Fibroblast of skin of left biceps (primary cell): Measurements from ENCODE around the gene SLIT1.

Experiments used
- DNase-seq, 2 experiments: peaks; one replicate each; pipeline ENCODE4 v3.0.0-alpha.2; 2013; ENCODE audit warnings: low read depth in 2 of 2

The SLIT1 gene

DNA sequence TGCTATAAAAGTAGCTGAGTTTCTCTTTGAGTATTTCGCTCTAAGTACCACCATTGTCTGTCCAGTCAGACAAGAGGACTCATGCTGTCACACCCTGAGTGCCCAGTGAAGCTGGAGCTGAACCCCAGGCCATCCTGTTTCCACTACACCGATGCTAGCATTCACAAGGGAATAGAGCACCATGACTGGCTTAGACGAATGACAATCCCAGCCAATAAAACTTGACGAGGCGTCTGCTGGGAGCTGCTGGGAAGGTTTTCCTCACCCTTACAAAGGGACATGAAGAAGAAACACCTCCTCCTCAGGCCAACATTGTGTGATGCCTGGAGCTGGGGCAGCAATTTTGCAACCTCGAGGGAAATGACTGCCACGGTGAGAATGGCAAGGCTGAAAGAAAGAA, 17.5 kb upstream of the SLIT1 start:
- DNase-seq: no peak

DNA sequence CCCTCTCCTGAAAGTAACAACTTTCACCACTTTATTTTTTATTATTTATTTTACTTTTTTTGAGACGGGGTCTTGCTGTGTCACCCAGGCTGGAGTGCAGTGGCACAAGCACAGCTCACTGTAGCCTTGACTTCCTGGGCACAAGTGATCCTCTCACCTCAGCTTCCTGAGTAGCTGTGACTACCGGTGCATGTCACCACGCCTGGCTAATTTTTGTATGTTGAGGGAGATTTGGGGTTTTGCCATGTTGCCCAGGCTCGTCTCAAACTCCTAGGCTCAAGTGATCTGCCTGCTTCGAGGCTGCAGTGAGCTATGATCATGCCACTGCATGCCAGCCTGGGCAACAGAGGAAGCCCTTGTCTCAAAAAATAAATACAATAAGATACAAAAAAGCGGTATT, 14.9 kb upstream of the SLIT1 start:
- no peak for DNase-seq

DNA sequence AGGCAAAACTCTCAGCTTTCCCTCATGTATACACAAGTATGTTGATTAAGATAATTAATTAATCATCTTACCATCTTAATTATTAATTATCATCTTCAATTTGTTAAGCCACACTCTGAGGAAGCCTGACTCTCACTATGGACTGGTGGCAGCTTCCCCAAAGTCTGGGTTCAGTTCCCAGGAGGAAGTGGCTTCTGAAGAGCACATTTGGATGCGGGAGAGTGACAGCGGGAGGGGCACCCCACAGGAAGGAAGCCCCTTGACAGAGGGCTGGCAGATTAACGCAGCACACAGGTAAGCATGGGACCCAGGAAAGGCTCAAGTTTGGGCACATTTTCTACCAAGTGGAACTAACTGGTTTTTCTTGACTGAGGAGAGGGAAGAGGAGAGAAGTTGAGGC, 13.4 kb upstream of the SLIT1 start:
- DNase-seq: no peak

DNA sequence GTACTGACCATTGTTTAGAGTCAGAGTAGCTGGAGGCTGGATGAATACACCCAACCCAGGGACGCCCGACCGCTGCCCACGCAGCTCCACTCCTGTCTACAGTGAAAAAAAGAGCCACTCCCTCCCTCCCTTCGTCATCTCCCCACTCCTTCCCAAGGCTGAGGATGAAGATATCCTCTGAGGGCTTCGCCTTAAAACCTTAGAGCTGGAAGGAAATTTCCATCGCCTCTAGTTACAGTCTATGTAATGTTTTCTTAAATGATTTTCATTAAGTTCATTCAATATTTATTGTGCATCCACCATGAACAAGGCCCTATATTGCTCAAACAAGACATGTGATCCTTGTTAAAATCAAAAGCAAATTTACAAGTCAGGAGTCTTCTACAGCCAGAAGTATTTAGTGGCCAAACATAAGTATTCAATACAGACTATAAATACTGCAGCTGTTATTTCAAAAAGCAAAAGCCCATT, 11.3 kb upstream of the SLIT1 start:
- DNase-seq: no peak

DNA sequence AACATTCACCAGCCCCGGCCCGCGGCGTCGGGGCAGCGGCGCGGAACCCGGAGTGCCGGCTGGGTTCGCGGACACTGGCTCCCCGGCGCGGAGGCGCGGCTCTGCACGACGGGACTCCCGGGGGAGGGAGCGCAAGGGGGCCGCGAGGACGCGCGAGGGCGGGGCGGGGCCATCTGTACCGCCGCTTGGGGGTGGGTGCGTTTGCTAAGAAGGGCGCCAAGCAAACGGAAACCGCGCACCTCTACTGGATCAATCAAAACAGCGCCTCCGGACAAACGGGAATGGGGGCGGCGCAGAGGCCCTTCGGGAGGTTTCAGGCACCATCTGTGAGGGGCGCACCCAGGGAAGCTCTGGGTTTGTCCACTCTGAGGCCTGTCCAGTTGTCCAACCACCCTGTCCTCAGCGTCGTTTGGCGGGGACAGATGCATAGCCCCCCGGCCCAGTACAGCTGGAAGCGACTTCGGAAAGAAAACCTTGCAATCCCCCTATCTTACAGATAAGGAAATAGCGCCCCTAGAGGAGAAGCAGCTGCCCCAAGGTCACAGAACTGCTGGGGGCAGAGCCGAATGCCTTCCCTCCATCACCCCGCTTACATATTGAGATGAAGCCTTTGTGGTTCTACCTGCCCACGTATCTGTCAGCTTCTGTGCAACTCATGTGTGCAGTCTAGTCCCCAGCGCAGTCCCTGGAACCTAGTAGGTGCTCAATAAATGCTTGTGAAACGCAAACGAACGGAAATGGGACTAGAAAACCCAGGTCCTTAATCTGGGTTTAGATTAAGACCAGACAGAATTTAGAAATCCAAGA, 10.7 kb upstream of the SLIT1 start:
- no peak for DNase-seq

DNA sequence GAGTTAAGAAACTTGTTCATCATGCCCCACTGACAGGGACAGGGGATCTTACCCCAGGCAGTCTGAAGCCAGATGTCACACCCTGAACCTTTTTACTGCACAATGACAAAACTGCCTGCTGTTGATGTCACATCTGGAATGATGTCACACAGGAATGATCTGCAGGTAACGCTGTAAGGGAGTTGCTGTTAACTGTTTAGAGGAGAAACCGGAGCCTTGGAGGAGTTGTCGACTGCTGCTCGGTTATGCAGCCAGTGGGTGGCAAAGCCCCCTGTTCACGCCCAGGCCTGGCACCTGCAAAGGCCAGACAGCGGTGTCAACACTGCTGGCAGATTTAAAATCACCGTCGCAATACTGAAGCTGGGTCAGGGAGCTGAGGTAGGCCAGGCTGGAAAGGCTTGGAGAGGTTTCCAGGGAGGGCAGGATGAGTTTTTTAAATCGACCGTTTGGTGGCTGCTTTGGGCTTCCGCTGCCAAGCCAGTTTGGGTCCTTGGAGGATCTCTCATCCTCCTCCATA, 10.0 kb upstream of the SLIT1 start:
- no peak for DNase-seq

DNA sequence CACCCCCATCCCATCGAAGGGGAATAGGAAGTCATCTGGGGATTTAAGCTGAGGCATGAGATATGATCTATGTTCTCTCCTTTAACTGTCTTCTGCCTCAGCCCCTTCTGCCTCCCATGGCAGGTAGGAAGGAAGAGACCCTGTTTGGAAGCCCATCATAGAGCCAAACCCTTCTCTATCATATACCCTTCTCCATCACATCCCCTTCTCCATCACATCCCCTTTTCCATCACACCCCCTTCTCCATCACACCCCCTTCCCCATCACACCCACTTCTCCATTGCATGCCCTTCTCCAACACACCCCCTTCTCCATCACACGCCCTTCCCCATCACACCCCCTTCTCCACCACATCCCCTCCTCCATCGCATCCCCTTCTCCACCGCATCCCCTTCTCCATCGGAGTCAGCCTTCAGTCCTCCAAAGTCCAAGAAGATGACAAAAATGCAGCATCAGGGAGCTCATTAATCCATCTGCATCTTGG, 7.2 kb upstream of the SLIT1 start:
- no peak for DNase-seq

DNA sequence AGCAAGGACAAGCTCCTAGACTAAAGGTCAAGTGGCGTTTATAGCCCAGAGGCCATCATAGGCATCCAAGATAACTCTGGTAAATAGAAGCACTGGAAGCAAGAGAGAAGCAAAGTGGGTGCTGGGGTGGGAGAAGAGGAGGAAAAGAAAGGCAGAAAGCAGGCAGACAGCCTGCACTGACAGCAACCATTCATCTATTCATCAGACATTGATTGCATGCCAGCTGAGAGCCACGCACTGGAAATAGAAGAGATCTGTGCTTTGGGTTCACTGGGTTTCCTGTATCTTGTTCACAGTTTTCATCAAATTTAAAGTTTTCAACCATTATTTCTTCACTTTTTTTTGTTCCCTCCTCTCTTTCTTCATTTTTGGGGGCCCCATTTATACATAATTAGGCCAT, 4.7 kb upstream of the SLIT1 start:
- DNase-seq: no peak

DNA sequence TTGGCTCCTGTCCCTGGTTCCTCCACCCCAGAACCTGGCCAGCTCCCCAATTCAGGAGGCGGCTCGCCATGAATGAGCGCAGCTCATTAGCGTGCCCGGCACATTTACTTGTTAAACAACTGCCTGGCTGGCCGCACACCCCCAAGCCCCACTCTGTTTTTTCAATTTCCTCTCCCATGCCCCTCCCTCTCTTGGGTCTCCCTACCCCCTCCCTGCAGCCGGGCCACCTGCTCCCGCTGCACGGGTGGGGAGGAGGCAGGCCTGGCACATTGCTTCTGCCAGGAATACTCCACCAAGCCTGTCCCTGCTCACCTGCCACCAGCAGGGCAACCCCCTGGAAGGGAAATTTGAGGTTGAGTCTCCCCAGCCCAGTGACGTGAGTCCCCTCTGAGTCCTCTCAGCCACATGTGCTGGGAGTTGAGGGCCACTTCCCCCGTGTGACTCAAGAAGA, 2.5 kb upstream of the SLIT1 start:
- DNase-seq: no peak

DNA sequence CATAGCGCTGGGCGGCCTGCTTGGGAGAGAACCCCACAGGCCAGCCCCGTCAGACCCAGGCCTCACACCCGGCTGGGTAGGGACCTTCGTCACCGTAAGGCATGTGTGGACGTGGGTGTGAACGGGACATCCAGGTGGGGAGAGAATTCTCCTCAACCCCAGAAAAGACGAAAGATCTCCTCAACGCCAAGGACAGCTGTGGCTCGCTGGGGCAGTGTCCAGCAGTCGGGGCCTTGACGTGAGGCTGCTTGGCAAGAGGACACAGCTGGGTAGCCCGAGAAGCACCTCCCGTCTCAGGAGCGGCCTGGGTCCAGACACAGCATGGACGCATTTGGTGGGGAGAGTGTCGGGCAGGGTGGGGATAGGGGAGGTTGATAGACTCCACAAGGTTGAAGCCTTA, 1.2 kb upstream of the SLIT1 start:
- no peak for DNase-seq

DNA sequence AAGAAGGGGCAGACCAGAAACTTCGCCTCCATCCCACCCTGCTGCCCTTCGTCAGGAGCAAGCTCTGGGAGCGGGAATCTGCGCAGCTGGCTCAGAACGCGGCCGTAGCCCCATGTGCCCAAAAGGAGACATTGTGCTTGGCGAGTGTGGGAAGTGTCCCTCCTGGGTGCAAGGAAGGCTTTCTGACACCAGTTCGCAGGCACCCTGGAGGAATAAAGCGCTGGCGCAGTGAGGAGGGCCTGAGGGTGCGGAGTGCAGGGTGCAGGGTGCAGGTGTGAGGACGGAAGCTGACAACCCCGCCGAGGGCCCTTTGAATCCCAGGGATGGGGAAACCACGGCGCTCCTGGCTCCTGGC, 811 bp downstream of the SLIT1 start:
- DNase-seq: no peak

DNA sequence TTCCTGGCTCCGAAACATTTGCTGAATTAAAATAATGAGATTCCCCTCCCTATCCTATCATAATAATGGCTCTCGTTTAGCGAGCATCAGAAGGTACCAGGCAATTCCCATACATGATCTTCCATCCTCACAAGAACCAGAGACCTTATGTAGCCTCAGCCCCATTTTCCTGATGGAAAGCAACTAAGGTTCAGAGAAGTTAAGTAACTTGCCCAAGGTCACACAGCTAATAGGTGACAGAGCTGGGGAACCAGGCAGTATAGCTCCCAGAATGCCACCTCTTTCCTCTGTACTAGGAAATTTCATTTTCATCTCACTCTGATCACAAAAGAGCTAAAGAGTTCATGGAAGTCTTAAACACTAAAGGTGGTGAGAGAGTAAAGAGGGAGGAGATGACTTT, 2.4 kb downstream of the SLIT1 start:
- DNase-seq: no peak

DNA sequence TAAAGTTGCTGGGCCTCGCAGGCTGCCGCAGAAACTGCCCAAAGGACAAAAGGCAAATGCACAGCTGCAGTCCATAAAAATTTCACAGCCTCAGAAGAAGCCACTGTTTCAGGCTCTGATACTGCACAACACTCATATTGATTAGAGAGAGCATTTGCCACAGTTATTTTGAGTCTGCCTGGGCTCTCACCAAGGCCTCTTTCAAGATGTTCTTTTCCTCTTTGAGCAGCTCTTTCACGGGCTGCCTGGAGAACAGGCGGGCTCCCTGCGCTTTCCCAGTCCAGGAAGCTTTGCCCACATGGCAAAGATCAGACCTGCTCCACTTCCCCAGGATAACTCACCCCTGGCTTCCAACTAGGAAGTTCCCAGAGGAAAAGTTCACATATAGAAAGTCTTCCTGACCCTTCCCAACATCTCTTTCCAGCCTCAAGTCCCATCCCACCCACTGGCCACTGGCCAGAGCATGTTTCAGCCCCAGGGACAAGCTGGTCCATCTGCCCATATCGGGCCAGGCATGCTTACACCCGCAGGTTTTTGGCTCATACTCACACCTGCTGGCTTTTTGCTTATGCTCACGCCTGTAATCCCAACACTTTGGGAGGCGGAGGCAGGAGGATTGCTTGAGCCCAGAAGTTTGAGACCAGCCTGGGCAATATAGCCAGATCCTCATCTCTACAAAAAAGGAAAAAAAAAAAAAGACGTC, 3.3 kb downstream of the SLIT1 start:
- no peak for DNase-seq

DNA sequence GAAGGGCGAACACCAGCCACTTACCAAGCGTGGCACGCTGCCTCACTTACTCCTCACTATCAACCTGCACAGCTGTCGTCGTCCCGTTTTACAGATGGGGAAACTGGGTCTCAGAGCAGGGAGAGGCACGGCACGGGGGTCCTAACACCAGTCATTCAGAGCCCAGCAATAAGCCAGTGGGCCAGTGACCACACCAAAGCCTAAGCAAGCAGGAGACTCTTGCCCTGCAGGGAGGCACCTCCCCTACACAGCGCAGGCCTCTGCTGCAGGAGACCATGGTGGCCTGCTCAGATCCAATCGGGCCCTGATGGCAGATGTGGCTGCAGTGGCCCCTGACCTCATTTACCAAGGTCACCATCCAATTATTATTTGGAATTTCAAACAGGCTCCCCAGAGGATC, 4.8 kb downstream of the SLIT1 start:
- no peak for DNase-seq

DNA sequence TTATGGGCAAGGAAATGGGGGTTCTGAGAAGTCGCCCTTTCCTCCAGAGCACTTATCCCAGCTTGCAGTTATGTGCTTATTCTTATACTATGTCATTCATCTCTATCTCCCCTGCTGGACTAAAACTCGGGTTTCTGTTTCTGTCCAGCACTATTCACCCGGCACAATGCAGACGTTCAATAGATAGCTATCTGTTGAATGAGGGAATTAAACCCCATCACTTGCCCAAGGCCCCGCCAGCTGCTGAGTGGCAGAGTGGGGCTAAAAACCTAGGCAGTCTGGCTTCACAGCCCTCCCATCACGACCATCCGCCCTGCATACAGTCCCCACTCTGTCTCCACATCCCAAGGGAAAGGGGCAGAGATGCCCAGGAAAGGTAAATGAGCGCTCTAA, 5.4 kb downstream of the SLIT1 start:
- no peak for DNase-seq

DNA sequence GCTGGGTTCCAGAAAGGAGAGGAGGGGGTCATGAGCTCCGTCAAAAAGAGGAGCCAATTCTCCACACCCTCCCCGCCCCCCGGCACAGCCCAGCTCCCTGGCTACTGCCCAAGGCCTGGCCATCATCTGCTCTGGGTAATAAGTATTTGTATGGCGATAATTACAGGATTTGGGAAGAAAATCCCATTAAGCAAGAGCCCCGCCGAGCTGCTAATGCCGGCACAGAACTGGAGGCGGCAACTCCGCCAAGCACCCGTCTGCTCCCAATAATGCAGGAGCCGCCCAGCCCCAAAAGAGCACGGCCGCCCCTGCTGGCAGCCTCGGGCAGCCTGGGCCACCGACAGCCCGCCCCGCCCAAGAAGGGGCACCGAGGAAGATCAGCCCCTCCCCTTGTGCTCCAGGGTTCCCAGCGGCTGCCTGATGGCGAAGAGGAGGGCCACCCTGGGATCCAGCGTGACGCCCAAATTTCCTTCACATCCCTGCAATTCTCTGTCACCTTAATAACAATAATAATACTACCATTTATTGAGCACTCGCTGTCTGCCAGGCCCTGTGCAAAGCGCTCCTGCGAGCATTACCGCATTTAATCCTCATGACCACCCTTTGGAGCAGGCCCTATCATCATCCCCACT, 5.9 kb downstream of the SLIT1 start:
- DNase-seq: no peak

DNA sequence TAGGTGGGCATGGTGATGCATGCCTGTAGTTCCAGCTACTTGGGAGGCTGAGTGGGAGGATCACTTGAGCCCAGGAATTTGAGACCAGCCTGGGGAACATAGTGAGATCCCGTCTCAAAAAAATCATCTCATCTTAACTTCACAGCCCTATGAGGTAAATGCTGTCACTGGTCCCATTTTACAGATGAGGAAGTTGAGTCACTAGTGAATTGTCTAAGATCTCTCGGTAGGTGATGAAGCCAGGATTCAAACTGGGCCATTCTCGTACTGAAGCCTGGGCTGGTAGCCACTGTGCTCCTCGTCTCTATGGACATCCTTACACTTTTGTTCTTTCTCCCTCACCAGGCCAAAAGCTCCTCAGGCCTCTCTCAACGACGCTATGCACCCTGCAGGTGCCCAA, 6.4 kb downstream of the SLIT1 start:
- no peak for DNase-seq

DNA sequence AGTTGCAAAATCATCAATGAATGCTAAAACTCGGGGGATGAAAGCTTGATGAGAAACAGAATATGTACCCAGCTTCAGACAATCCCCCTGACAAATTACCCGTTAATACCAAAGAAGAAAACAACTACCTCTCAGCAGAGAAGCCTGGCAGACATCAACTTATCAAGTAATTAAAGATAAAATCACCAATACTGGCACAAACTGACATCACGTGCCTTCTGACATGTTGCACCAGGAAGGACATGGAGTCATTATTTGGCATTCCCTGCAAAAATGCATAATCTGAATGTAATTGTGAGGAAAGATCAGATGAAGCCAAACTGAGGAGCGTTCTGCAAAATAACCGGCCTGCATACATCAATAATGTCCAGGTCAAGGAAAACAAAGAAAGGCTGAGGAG, 7.7 kb downstream of the SLIT1 start:
- no peak for DNase-seq

DNA sequence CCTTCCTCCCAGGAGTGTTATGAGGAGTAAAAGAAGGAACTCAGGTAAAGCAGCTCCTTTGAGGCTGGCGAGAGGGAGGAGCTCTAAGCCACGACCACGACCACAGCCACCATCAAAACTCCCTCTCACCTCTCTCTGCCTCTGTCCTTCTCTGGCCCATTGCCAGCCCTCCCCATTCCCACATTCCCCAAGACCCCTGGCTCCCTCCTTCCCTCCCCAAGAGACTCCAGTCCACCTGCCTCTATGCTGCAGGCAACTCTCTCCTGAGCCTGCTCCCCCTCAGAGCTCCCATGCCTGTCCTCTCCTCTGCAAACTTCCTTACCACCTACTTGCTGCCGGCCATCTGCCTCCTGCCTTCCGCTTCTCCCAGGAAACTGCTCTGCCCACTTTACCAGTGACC, 9.5 kb downstream of the SLIT1 start:
- DNase-seq: no peak

DNA sequence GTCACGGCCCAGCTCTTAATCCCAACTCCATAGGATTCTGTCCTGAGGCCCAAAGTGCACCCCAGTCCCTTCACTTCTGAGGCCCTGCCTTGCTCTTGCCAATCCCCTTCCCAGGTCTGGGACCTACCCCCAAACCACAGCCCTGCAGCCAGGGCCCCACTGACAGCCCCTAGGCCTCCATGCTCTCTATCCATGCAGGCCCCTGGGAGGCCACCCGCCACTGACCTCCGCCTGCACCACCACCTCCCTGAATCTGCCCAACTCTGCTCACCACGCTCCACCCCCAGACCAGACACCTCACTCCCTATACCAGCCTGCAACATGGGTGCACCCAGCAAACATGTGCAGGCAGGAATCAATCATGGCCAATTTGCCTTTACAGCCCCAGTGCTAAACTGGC, 10.2 kb downstream of the SLIT1 start:
- no peak for DNase-seq

DNA sequence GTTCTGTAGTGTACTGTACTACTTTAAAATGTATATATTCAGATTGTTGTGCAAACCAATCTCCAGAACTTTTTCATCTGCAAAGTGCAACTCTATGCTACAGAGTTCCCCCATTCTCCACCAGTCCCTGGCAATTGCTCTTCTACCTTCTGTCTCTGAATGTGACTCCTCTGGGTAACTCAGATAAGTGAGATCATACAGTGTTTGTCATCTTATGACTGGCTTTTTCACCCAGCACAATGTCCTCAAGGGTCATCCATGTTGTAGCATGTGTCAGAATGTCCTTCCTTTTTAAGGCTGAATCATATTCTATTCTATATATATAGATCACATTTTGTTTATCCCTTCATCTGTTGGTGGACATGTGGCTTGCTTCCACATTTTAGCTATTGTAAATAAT, 10.8 kb downstream of the SLIT1 start:
- DNase-seq: no peak

DNA sequence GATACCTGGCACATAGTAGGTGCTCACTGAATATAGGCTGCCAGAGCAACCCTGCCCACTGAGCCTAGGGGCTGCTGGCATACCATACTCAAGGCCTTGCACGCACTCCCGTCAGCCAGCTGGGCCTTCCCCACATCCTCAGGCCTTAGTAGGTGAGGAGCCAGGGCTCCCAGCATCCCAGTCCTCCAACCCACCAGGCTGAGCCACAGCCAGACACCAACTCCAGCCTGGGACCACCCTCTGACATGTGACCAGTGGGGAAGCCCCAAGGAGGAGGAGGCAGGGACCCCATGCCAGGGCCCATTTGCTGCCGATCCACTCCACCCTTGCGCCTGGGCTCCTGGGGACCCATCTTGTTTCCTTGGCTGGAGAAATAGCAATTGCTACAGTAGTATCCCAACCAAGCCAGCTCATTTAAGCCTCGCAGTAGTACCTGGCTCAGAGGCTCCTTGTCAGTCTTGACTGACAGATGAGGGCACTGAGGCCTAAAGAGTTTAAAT, 11.4 kb downstream of the SLIT1 start:
- no peak for DNase-seq
